Measurements from ENCODE around the gene KRTAP12-3.

KRTAP12-3 gene

DNA sequence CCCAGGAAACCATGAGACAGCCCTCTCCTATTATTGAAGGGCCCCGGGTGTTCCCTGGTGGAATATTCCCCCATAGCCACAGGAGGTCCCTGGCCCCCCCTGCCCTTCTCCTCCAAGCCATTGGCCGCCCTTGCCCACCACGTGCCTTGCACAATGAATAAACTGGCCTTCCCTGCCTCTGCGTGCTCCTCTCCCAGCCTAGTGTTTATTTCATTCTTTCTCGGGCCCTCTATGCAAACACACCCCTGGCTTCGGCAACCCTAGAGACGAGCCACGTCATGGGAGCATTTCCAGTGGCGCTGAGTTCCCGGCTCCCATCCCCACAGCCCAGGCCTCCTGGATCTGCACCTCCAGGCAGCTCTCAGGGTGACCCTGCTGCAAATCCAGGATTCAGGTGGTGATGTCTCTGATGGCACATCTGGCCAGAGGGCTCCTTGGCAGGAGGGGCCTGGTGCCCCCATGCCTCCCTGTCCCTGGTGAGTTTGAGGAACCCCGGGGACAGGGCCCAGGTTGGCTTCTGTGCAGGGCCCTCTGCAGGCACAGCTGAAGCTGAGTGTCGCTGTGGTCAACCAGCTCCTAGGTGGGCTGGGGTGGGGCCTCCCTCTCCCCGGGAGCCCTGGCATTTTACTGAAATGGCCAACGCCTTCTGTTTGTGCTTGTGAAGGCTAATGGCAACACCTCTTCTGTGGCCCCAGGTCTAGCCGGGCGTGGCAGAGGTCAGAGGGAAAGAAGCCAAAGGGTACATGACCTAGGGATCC lies 45.4 kb downstream of the KRTAP12-3 start:
- H3K27ac ChIP-seq (ENCODE audit: low read length), result no peak overlapping the region
- H3K4me3 ChIP-seq (ENCODE audit: low read length), result no peak overlapping the region
- H3K27me3 ChIP-seq (ENCODE audit: control insufficient read depth, insufficient read depth, low read length), result no peaks in the 10 kb centered on the region; the same call in 1 of the 2 replicates
- H3K4me1 ChIP-seq (ENCODE audit: control insufficient read depth, insufficient read depth, low read length), result peaks cover 22% of the 10 kb centered on the region
- no peaks in the 10 kb centered on the region for H3K9me3 ChIP-seq (ENCODE audit: control insufficient read depth, insufficient read depth, low read length)
- WGBS (ENCODE audit: insufficient coverage, insufficient read length), result no CpG with 5 or more reads among the region's 16 CpGs
- no peaks in the 10 kb centered on the region for H3K36me3 ChIP-seq (ENCODE audit: control insufficient read depth, insufficient read depth, low read length)
- DNase-seq (ENCODE audit: low read depth, low spot score), result no peak

DNA sequence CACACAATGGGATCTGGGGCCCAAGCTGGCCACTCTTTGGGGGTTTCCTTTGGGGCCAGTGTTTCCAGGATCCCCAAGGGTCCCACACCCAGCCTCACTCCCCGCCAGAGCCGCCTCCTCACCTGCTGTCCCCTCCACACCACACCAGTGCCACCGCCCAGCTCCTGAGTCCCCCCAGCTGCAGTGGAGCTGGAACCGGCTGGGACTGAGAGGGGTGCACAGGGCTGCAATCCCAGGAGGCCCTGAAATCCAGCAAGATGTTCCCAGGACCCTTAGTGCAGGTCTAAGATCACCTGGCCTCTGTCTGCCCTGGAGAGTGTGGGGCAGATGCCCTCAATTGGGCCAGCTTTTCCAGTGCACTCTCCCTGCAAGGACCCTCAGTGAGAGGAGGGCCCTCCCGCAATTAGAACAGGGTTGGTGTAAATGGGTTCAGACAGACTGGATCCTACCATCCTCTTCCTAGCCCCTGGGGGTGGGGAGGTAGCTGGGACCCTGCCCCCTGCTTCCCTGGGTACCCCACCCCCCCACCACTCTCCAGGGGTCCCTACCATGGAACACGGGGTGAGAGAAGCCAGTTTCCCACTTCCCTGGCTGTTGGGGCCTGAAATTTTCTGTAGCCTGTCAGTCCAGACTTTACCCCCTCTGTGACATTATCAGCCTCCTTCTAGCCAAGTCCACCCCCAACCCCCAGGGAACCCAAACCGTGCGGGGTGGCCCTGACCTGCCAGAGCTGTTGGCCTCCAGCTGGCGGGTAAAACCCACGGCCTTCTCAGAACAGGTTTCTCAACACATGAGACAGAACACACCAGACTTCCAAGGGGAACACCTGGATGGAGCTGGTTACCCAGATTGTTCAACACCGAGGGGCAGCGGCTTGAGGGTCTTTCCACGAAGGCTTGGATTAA lies 46.3 kb downstream of the KRTAP12-3 start:
- Histone ChIP-seq H3K27me3 (ENCODE audit: control insufficient read depth, insufficient read depth, low read length) (peaks cover 3% of the 10 kb centered on the region), H3K4me1 (ENCODE audit: control insufficient read depth, insufficient read depth, low read length) (peaks cover 24% of the 10 kb centered on the region), H3K36me3 (ENCODE audit: control insufficient read depth, insufficient read depth, low read length) (no peaks in the 10 kb centered on the region), H3K9me3 (ENCODE audit: control insufficient read depth, insufficient read depth, low read length) (no peaks in the 10 kb centered on the region), H3K27ac (ENCODE audit: low read length) (no peak overlapping the region), H3K4me3 (ENCODE audit: low read length) (no peak overlapping the region)
- DNase-seq (ENCODE audit: low read depth, low spot score), result no peak
- WGBS (ENCODE audit: insufficient coverage, insufficient read length), result no CpG with 5 or more reads among the region's 13 CpGs

- Histone ChIP-seq H3K27me3 (ENCODE audit: control insufficient read depth, insufficient read depth, low read length) (peaks cover 10% of the 10 kb centered on the region), H3K27ac (ENCODE audit: low read length) (no peak overlapping the region), H3K4me3 (ENCODE audit: low read length) (peak overlapping the region; percentile 18; the same call in 1 of the 2 replicates), H3K36me3 (ENCODE audit: control insufficient read depth, insufficient read depth, low read length) (no peaks in the 10 kb centered on the region), H3K9me3 (ENCODE audit: control insufficient read depth, insufficient read depth, low read length) (no peaks in the 10 kb centered on the region), H3K4me1 (ENCODE audit: control insufficient read depth, insufficient read depth, low read length) (peaks cover 24% of the 10 kb centered on the region)
- WGBS (ENCODE audit: insufficient coverage, insufficient read length), result no CpG with 5 or more reads among the region's 13 CpGs
- DNase-seq (ENCODE audit: low read depth, low spot score), result no peak
Measured at GRCh38 chr21:44704636-44705001, 46.9 kb downstream of the KRTAP12-3 start.

- WGBS (ENCODE audit: insufficient coverage, insufficient read length), result no CpG with 5 or more reads among the region's 54 CpGs
- no peak overlapping the region for H3K27ac ChIP-seq (ENCODE audit: low read length)
- H3K4me1 ChIP-seq (ENCODE audit: control insufficient read depth, insufficient read depth, low read length), result peaks cover 24% of the 10 kb centered on the region
- no peaks in the 10 kb centered on the region for H3K36me3 ChIP-seq (ENCODE audit: control insufficient read depth, insufficient read depth, low read length)
- H3K4me3 ChIP-seq (ENCODE audit: low read length), result peak overlapping the region; percentile 26; the same call in 1 of the 2 replicates
- peaks cover 24% of the 10 kb centered on the region for H3K27me3 ChIP-seq (ENCODE audit: control insufficient read depth, insufficient read depth, low read length)
- no peak for DNase-seq (ENCODE audit: low read depth, low spot score)
- no peaks in the 10 kb centered on the region for H3K9me3 ChIP-seq (ENCODE audit: control insufficient read depth, insufficient read depth, low read length)
Measured at GRCh38 chr21:44706026-44706705, 48.4 kb downstream of the KRTAP12-3 start.

GRCh38 chr21:44706706-44707581 lies 49.2 kb downstream of the KRTAP12-3 start:
- WGBS (ENCODE audit: insufficient coverage, insufficient read length), result no CpG with 5 or more reads among the region's 46 CpGs
- H3K36me3 ChIP-seq (ENCODE audit: control insufficient read depth, insufficient read depth, low read length), result no peaks in the 10 kb centered on the region
- H3K27ac ChIP-seq (ENCODE audit: low read length), result no peak overlapping the region
- peak overlapping the region; percentile 26; the same call in 1 of the 2 replicates for H3K4me3 ChIP-seq (ENCODE audit: low read length)
- DNase-seq (ENCODE audit: low read depth, low spot score), result no peak
- peaks cover 24% of the 10 kb centered on the region for H3K4me1 ChIP-seq (ENCODE audit: control insufficient read depth, insufficient read depth, low read length)
- H3K27me3 ChIP-seq (ENCODE audit: control insufficient read depth, insufficient read depth, low read length), result peaks cover 30% of the 10 kb centered on the region
- no peaks in the 10 kb centered on the region for H3K9me3 ChIP-seq (ENCODE audit: control insufficient read depth, insufficient read depth, low read length)
